KMS-11 (cell line): ENCODE data around the gene ACOXL.

Experiments
- H2AFZ ChIP-seq: fragments of 200-600 bp; sonication (generic); 2 replicates; pipeline ENCODE4 v1.6.1; 2016; ENCODE audit warnings: antibody characterized with exemption, mixed run types, low read depth
- H3K27ac ChIP-seq: fragments of 200-600 bp; sonication (generic); 2 replicates; pipeline ENCODE4 v1.6.1; 2016; ENCODE audit warnings: mild to moderate bottlenecking, mixed run types
- H3K27me3 ChIP-seq: fragments of 200-600 bp; sonication (generic); 2 replicates; pipeline ENCODE4 v1.6.1; 2017; ENCODE audit warnings: mild to moderate bottlenecking, low read depth, mixed run types, moderate library complexity; ENCODE audit not compliant: insufficient read depth
- H3K36me3 ChIP-seq: fragments of 200-600 bp; sonication (generic); 2 replicates; pipeline ENCODE4 v1.6.1; 2017; ENCODE audit warnings: mild to moderate bottlenecking, mixed run types; ENCODE audit not compliant: insufficient read depth
- H3K4me1 ChIP-seq: fragments of 200-600 bp; sonication (generic); 2 replicates; pipeline ENCODE4 v1.6.1; 2016; ENCODE audit warnings: mild to moderate bottlenecking, low read depth, mixed run types; ENCODE audit not compliant: poor library complexity, severe bottlenecking
- H3K4me2 ChIP-seq: fragments of 200-600 bp; sonication (generic); 2 replicates; pipeline ENCODE4 v1.7.0; 2016; ENCODE audit warnings: mild to moderate bottlenecking, mixed run types
- H3K4me3 ChIP-seq: fragments of 200-600 bp; sonication (generic); IDR thresholded peaks from 2 replicates; pipeline ENCODE4 v1.6.1; 2017; ENCODE audit warnings: low read depth, low read length, mixed read lengths; ENCODE audit not compliant: insufficient read depth
- H3K79me2 ChIP-seq: fragments of 200-600 bp; sonication (generic); 2 replicates; pipeline ENCODE4 v1.6.1; 2016; ENCODE audit warnings: low read depth, mixed run types; ENCODE audit not compliant: insufficient read depth
- H3K9ac ChIP-seq: fragments of 200-600 bp; sonication (generic); 2 replicates; pipeline ENCODE4 v1.6.1; 2016; ENCODE audit warnings: mild to moderate bottlenecking, mixed run types
- H4K20me1 ChIP-seq: fragments of 200-600 bp; sonication (generic); 2 replicates; pipeline ENCODE4 v1.6.1; 2016; ENCODE audit warnings: mild to moderate bottlenecking, mixed run types; ENCODE audit not compliant: insufficient read depth
- CTCF ChIP-seq: fragments of 200-600 bp; sonication (generic); conservative IDR thresholded peaks from 2 replicates; pipeline ENCODE4 v1.6.1; 2017; ENCODE audit warnings: low read depth, mild to moderate bottlenecking, antibody characterized with exemption, low read length, moderate library complexity, mixed read lengths

The ACOXL gene

GRCh38 chr2:110802208-110802932 is 70.0 kb downstream of the ACOXL start:
- no peak overlapping the region for H3K4me3 ChIP-seq
- no peaks in the 10 kb centered on the region for H3K4me1 ChIP-seq
- H3K36me3 ChIP-seq = no peaks in the 10 kb centered on the region
- H3K4me2 ChIP-seq = no peak overlapping the region
- H2AFZ ChIP-seq = no peak overlapping the region
- no peaks in the 10 kb centered on the region for H4K20me1 ChIP-seq
- H3K27me3 ChIP-seq = no peaks in the 10 kb centered on the region
- no peak for TF ChIP-seq CTCF
- H3K9ac ChIP-seq = no peak overlapping the region
- H3K79me2 ChIP-seq = no peaks in the 10 kb centered on the region
- no peak overlapping the region for H3K27ac ChIP-seq

GRCh38 chr2:110804433-110804832 is 72.1 kb downstream of the ACOXL start:
- no peaks in the 10 kb centered on the region for H3K4me1 ChIP-seq
- H3K27ac ChIP-seq = no peak overlapping the region
- H2AFZ ChIP-seq = no peak overlapping the region
- TF ChIP-seq CTCF = no peak
- H3K9ac ChIP-seq = no peak overlapping the region
- no peaks in the 10 kb centered on the region for H3K36me3 ChIP-seq
- H3K4me3 ChIP-seq = no peak overlapping the region
- H3K27me3 ChIP-seq = no peaks in the 10 kb centered on the region
- no peaks in the 10 kb centered on the region for H3K79me2 ChIP-seq
- no peak overlapping the region for H3K4me2 ChIP-seq
- no peaks in the 10 kb centered on the region for H4K20me1 ChIP-seq

- Histone ChIP-seq H3K27ac (no peak overlapping the region), H4K20me1 (no peaks in the 10 kb centered on the region), H3K4me2 (no peak overlapping the region), H3K4me1 (no peaks in the 10 kb centered on the region), H3K36me3 (no peaks in the 10 kb centered on the region), H3K9ac (no peak overlapping the region), H2AFZ (no peak overlapping the region), H3K4me3 (no peak overlapping the region), H3K79me2 (no peaks in the 10 kb centered on the region), H3K27me3 (no peaks in the 10 kb centered on the region)
- TF ChIP-seq CTCF = no peak
Measured at GRCh38 chr2:110804915-110805314, 72.5 kb downstream of the ACOXL start.

- Histone ChIP-seq H3K4me1 (peaks cover 8% of the 10 kb centered on the region), H4K20me1 (no peaks in the 10 kb centered on the region), H3K27ac (no peak overlapping the region), H3K4me3 (no peak overlapping the region), H3K36me3 (no peaks in the 10 kb centered on the region), H3K9ac (no peak overlapping the region), H3K4me2 (no peak overlapping the region), H2AFZ (no peak overlapping the region), H3K27me3 (no peaks in the 10 kb centered on the region), H3K79me2 (no peaks in the 10 kb centered on the region)
- no peak for TF ChIP-seq CTCF
Measured at GRCh38 chr2:110805894-110806452, 73.6 kb downstream of the ACOXL start.
